Neuron (in vitro differentiated cells): ENCODE data around the gene CHST6.
"Not testable (repeated sequence)": the region's sequence is repeated elsewhere in the genome, so short reads cannot be mapped to it uniquely, and the experiment has no call there.

Experiments used
- H2AFZ ChIP-seq: one replicate; pipeline ENCODE4 v1.6.1; 2013; ENCODE audit warnings: low read depth, mild to moderate bottlenecking, inconsistent platforms, low read length, moderate library complexity
- H3K27me3 ChIP-seq: one replicate; pipeline ENCODE4 v1.6.1; 2013; ENCODE audit warnings: low read length; ENCODE audit not compliant: insufficient read depth
- H3K36me3 ChIP-seq: one replicate; pipeline ENCODE4 v1.6.1; 2013; ENCODE audit warnings: low read length; ENCODE audit not compliant: insufficient read depth
- H3K4me1 ChIP-seq: one replicate; pipeline ENCODE4 v1.6.1; 2013; ENCODE audit warnings: low read length; ENCODE audit not compliant: insufficient read depth
- H3K4me3 ChIP-seq: 2 replicates; pipeline ENCODE4 v1.5.1; 2013; ENCODE audit warnings: mild to moderate bottlenecking, low read length, moderate library complexity
- H3K9me3 ChIP-seq: one replicate; pipeline ENCODE4 v1.6.1; 2013; ENCODE audit warnings: low read length

The CHST6 gene

GRCh38 chr16:75429621-75430403, 65.4 kb downstream of the CHST6 start:
- no peak overlapping the region for H2AFZ ChIP-seq
- H3K4me1 ChIP-seq, result peaks cover 4% of the 10 kb centered on the region
- no peaks in the 10 kb centered on the region for H3K9me3 ChIP-seq
- H3K27me3 ChIP-seq, result no peaks in the 10 kb centered on the region
- H3K4me3 ChIP-seq, result no peak overlapping the region
- H3K36me3 ChIP-seq, result peaks cover 12% of the 10 kb centered on the region

DNA sequence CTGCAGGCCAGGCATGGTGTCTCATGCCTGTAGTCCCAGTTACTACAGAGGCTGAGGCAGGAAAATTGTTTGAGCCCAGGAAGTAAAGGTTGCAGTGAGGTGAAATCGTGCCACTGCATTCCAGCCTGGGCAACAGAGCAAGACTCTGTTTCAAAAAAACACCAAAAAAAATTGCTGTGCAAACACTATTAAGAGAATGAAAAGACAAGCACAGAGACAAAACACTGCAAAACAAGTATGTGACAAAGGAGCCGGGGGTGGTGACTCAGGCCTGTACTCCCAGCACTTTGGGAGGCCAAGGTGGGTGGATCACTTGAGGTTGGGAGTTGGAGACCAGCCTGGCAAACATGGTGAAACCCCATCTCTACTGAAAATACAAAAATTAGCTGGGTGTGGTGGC, 68.7 kb downstream of the CHST6 start:
- H3K36me3 ChIP-seq, H3K4me1 ChIP-seq, H3K27me3 ChIP-seq, H2AFZ ChIP-seq, H3K9me3 ChIP-seq, H3K4me3 ChIP-seq: not testable (repeated sequence)

- H2AFZ ChIP-seq, H3K27me3 ChIP-seq, H3K4me3 ChIP-seq, H3K36me3 ChIP-seq, H3K9me3 ChIP-seq: not testable (repeated sequence)
- H3K4me1 ChIP-seq, result peaks cover 10% of the 10 kb centered on the region
Measured at GRCh38 chr16:75424105-75424762, 71.0 kb downstream of the CHST6 start.

- H3K36me3 ChIP-seq, result peaks cover 3% of the 10 kb centered on the region
- H2AFZ ChIP-seq, result no peak overlapping the region
- no peak overlapping the region for H3K4me3 ChIP-seq
- no peaks in the 10 kb centered on the region for H3K27me3 ChIP-seq
- H3K4me1 ChIP-seq, result peaks cover 10% of the 10 kb centered on the region
- no peaks in the 10 kb centered on the region for H3K9me3 ChIP-seq
Measured at GRCh38 chr16:75423723-75424104, 71.5 kb downstream of the CHST6 start.
